DND-41 (cell line): ENCODE results near the gene IFT88.

Experiments used
- ATAC-seq: fragments of 200-7000 bp; cut with Tn5 transposase; 3 replicates; pipeline ENCODE4 v1.9.1; 2021; ENCODE audit warnings: low read depth; ENCODE audit not compliant: insufficient read depth
- DNase-seq: peaks from one replicate; pipeline ENCODE4 v3.0.0-alpha.2; 2020
- H2AFZ ChIP-seq: 2 replicates; pipeline ENCODE4 v1.6.0; 2012; ENCODE audit warnings: low read depth, low read length
- H3K27ac ChIP-seq: 2 replicates; pipeline ENCODE4 v1.5.1; 2012; ENCODE audit warnings: low read length, inconsistent platforms
- H3K27me3 ChIP-seq: fragments of 200-600 bp; sonication (generic); 2 replicates; pipeline ENCODE4 v1.6.0; 2012; ENCODE audit warnings: low read length, mild to moderate bottlenecking, inconsistent platforms; ENCODE audit not compliant: insufficient read depth, poor library complexity
- H3K36me3 ChIP-seq: 2 replicates; pipeline ENCODE4 v1.5.1; 2012; ENCODE audit warnings: low read length, inconsistent platforms; ENCODE audit not compliant: insufficient read depth
- H3K4me1 ChIP-seq: 2 replicates; pipeline ENCODE4 v1.5.1; 2012; ENCODE audit warnings: mild to moderate bottlenecking, low read length; ENCODE audit not compliant: insufficient read depth
- H3K4me2 ChIP-seq: 2 replicates; pipeline ENCODE4 v1.6.0; 2012; ENCODE audit warnings: mild to moderate bottlenecking, moderate library complexity, low read length, inconsistent platforms; ENCODE audit not compliant: insufficient read depth
- H3K4me3 ChIP-seq, 2 experiments: fragments of 200-600 bp in 1 of 2; shearing (Covaris generic) in 1 of 2; 2 replicates each; pipeline ENCODE4 v1.5.1; 2012 to 2016; ENCODE audit warnings: inconsistent platforms in 2 of 2, low read length in 2 of 2, mild to moderate bottlenecking in 2 of 2, low read depth in 1 of 2, moderate library complexity in 1 of 2
- H3K79me2 ChIP-seq: 2 replicates; pipeline ENCODE4 v1.6.0; 2012; ENCODE audit warnings: low read length, inconsistent platforms; ENCODE audit not compliant: insufficient read depth
- H3K9ac ChIP-seq: 2 replicates; pipeline ENCODE4 v1.6.0; 2012; ENCODE audit warnings: low read depth, mild to moderate bottlenecking, inconsistent platforms, low read length, moderate library complexity
- H3K9me3 ChIP-seq: 2 replicates; pipeline ENCODE4 v1.5.1; 2012; ENCODE audit warnings: low read length, moderate library complexity, mild to moderate bottlenecking, inconsistent platforms; ENCODE audit not compliant: insufficient read depth, severe bottlenecking
- H4K20me1 ChIP-seq: 2 replicates; pipeline ENCODE4 v1.6.0; 2012; ENCODE audit warnings: low read length; ENCODE audit not compliant: insufficient read depth
- EZH2 ChIP-seq: IDR thresholded peaks from 3 replicates; pipeline ENCODE4 v1.6.1; 2012; ENCODE audit warnings: borderline replicate concordance, low read depth, mild to moderate bottlenecking, moderate library complexity, low read length, inconsistent platforms; ENCODE audit not compliant: severe bottlenecking
- TF ChIP-seq, protein P1 (sequence below): IDR thresholded peaks from 2 replicates; pipeline ENCODE4 v1.5.1; 2012; ENCODE audit warnings: borderline replicate concordance, low read length, moderate library complexity, mild to moderate bottlenecking; ENCODE audit not compliant: poor library complexity, severe bottlenecking; ENCODE audit errors: extremely low read depth

The IFT88 gene

DNA sequence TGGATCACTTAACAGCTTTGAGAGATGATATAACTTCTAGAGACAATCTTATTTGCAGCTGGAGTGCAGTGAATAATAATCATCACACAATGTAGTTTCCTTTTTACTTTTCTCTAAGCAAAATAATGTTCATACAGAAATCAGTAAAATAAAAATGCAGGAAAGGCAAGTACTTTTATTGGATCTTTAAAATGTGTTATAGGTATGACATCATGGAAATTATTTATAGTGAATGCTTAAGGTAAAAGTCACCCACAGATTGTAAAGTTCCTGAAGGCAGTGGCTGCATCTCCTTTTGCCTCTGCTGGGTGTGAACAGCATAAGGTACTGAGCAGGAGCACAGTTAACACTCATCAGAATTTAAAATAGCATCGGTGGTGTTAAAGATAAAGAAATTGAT is 119.2 kb downstream of the IFT88 start:
- Histone ChIP-seq H3K27me3 (no peaks in the 10 kb centered on the region), H3K36me3 (no peaks in the 10 kb centered on the region), H3K4me2 (no peak overlapping the region), H3K9me3 (no peaks in the 10 kb centered on the region), H3K4me3 (no peak overlapping the region), H3K79me2 (no peaks in the 10 kb centered on the region), H3K4me1 (no peaks in the 10 kb centered on the region), H4K20me1 (no peaks in the 10 kb centered on the region), H3K27ac (no peak overlapping the region), H2AFZ (no peak overlapping the region), H3K9ac (no peak overlapping the region)
- ATAC-seq (no peak), DNase-seq (no peak)
- no peak for TF ChIP-seq EZH2
- TF ChIP-seq, protein P1, sequence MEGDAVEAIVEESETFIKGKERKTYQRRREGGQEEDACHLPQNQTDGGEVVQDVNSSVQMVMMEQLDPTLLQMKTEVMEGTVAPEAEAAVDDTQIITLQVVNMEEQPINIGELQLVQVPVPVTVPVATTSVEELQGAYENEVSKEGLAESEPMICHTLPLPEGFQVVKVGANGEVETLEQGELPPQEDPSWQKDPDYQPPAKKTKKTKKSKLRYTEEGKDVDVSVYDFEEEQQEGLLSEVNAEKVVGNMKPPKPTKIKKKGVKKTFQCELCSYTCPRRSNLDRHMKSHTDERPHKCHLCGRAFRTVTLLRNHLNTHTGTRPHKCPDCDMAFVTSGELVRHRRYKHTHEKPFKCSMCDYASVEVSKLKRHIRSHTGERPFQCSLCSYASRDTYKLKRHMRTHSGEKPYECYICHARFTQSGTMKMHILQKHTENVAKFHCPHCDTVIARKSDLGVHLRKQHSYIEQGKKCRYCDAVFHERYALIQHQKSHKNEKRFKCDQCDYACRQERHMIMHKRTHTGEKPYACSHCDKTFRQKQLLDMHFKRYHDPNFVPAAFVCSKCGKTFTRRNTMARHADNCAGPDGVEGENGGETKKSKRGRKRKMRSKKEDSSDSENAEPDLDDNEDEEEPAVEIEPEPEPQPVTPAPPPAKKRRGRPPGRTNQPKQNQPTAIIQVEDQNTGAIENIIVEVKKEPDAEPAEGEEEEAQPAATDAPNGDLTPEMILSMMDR = no peak

DNA sequence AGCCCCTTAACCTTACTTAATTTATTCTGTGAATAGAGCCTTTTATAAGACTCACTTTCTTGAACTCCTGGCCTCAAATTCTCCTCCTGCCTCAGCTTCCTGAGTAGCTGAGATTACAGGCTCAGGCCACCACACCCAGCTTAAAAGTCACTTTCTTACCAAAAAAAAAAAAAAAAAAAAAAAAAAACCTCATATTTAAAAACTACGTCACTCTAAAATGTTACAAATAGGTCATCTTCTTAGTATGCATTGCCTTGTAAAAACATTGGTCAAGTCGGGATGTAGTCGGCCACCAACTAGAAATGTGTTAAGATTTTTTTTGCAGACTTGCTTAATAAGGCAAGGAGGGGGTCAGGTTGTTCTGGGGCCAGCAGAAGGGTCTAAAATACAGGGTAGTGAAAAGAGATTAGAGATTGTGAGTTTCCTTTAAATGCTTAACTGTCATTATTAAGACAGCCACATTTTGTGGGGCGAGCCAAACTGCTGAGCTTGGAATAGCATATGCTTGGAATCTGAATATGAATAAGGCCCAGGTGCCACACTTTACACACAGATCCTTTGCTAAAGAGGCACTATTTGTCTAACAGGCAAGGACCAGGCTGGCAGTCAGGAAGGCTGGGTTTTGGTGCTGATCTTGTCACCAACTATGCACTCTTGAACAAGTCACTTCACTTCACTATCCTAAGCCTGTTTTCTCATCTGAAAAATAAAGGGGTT is 120.1 kb downstream of the IFT88 start:
- no peaks in the 10 kb centered on the region for H3K79me2 ChIP-seq
- H3K9ac ChIP-seq = no peak overlapping the region
- H2AFZ ChIP-seq = no peak overlapping the region
- H3K4me2 ChIP-seq = no peak overlapping the region
- no peaks in the 10 kb centered on the region for H3K36me3 ChIP-seq
- H3K4me3 ChIP-seq = no peak overlapping the region
- DNase-seq (no peak), ATAC-seq (no peak)
- no peaks in the 10 kb centered on the region for H3K27me3 ChIP-seq
- H3K4me1 ChIP-seq = no peaks in the 10 kb centered on the region
- no peak overlapping the region for H3K27ac ChIP-seq
- H3K9me3 ChIP-seq = no peaks in the 10 kb centered on the region
- no peak for TF ChIP-seq EZH2
- TF ChIP-seq, protein P1 = no peak
- no peaks in the 10 kb centered on the region for H4K20me1 ChIP-seq

DNA sequence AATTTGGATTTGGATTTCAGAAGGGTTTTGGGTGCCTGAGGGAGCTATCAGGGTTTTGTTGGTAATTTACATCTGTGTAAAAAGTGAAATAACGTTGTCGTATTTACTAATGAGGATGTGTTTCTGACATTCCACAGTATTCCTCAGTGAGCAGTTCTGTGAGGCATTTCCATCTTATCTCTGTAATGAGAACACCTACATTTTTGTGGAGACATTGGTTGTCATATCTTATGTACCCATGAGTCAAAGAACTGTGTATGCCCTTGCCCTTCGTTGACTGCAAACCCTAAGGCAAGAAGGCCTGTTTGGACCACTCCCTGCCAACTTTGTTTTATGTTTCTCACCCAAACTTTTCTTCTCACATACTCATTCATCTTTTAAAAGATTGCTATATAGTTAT is 122.3 kb downstream of the IFT88 start:
- Histone ChIP-seq H3K4me1 (no peaks in the 10 kb centered on the region), H4K20me1 (no peaks in the 10 kb centered on the region)
- TF ChIP-seq, protein P1 = no peak
- TF ChIP-seq EZH2 = no peak

DNA sequence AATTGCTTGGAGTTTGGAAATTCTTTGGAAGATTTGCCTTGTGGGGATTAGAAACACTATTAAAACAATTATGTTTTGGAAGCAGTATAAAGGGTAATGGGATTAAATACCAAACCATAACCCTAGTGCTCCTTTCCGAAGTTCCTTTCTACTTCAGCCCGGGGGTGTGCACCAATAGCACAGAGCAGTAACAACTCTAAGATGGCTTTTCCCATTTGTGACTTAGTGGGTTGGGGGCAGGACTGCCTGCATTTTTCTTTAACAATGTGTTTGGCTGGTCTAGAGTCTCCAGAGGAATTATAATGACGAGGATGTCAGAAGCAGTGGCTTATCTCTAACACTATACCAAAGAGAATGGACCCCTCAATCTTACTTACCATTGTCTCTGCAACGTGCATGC is 124.7 kb downstream of the IFT88 start:
- Histone ChIP-seq H3K4me2 (no peak overlapping the region), H3K27ac (no peak overlapping the region), H3K27me3 (no peaks in the 10 kb centered on the region), H3K4me3 (no peak overlapping the region), H3K9me3 (no peaks in the 10 kb centered on the region), H3K4me1 (no peaks in the 10 kb centered on the region), H3K36me3 (no peaks in the 10 kb centered on the region), H3K9ac (no peak overlapping the region), H3K79me2 (no peaks in the 10 kb centered on the region), H2AFZ (no peak overlapping the region), H4K20me1 (no peaks in the 10 kb centered on the region)
- ATAC-seq (no peak), DNase-seq (no peak)
- TF ChIP-seq, protein P1 = no peak
- TF ChIP-seq EZH2 = no peak

More for the DNA sequence above, 122.3 kb downstream of the IFT88 start:
- no peaks in the 10 kb centered on the region for H3K36me3 ChIP-seq
- no peak overlapping the region for H2AFZ ChIP-seq
- no peaks in the 10 kb centered on the region for H3K27me3 ChIP-seq
- H3K9ac ChIP-seq = no peak overlapping the region
- no peak for ATAC-seq
- no peak overlapping the region for H3K4me2 ChIP-seq
- H3K4me3 ChIP-seq = no peak overlapping the region
- H3K27ac ChIP-seq = no peak overlapping the region
- DNase-seq = no peak
- H3K79me2 ChIP-seq = no peaks in the 10 kb centered on the region
- H3K9me3 ChIP-seq = no peaks in the 10 kb centered on the region
